Lower leg skin (tissue), 3 donors: ENCODE measurements around the gene TUBA1C.

ENCODE experiments used
- POLR2A ChIP-seq, 2 donors: fragments of 450-650 bp; IDR thresholded peaks; one replicate each; pipeline ENCODE4 v1.6.1; 2016 to 2017; ENCODE audit warnings: antibody characterized with exemption in 2 of 2, mild to moderate bottlenecking in 1 of 2, moderate library complexity in 1 of 2
- TF ChIP-seq, protein P1 (sequence below), 3 donors: fragments of 450-650 bp; IDR thresholded peaks; one replicate each; pipeline ENCODE4 v1.5.1; 2016; ENCODE audit warnings: antibody characterized with exemption in 3 of 3, mild to moderate bottlenecking in 3 of 3, moderate library complexity in 2 of 3

- TF ChIP-seq, protein P1, sequence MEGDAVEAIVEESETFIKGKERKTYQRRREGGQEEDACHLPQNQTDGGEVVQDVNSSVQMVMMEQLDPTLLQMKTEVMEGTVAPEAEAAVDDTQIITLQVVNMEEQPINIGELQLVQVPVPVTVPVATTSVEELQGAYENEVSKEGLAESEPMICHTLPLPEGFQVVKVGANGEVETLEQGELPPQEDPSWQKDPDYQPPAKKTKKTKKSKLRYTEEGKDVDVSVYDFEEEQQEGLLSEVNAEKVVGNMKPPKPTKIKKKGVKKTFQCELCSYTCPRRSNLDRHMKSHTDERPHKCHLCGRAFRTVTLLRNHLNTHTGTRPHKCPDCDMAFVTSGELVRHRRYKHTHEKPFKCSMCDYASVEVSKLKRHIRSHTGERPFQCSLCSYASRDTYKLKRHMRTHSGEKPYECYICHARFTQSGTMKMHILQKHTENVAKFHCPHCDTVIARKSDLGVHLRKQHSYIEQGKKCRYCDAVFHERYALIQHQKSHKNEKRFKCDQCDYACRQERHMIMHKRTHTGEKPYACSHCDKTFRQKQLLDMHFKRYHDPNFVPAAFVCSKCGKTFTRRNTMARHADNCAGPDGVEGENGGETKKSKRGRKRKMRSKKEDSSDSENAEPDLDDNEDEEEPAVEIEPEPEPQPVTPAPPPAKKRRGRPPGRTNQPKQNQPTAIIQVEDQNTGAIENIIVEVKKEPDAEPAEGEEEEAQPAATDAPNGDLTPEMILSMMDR (IDR thresholded peaks at IDR 0.05): no peak
- no peak for TF ChIP-seq POLR2A (IDR thresholded peaks at IDR 0.05)
Observed at GRCh38 chr12:49230805-49231194, 34.1 kb upstream of the TUBA1C start.
